GM12878 (cell line): ENCODE data around the gene TMEM52. TPM values are rescaled to one million over a fixed set of nuclear protein-coding genes. Genes with fewer than 3 reads are reported as not detected.

Source experiments
- BCL3 ChIP-seq: IDR thresholded peaks from 2 replicates; pipeline ENCODE4 v1.6.1; 2011; ENCODE audit warnings: borderline replicate concordance, low read depth, mild to moderate bottlenecking, moderate library complexity, low read length; ENCODE audit not compliant: insufficient read depth, poor library complexity, severe bottlenecking
- BHLHE40 ChIP-seq, 2 experiments: fragments of 450-650 bp in 1 of 2; IDR thresholded peaks; 2 replicates each; pipeline ENCODE4 v1.6.1; 2011 to 2017; ENCODE audit warnings: low read depth in 2 of 2, borderline replicate concordance in 1 of 2, improper control_type of control experiment in 1 of 2, low read length in 1 of 2, mild to moderate bottlenecking in 1 of 2
- BRCA1 ChIP-seq: IDR thresholded peaks from 2 replicates; pipeline ENCODE4 v1.6.1; 2011; ENCODE audit warnings: low read depth, low read length, improper control_type of control experiment
- CREB1 ChIP-seq: IDR thresholded peaks from 2 replicates; pipeline ENCODE4 v1.6.1; 2012; ENCODE audit warnings: low read depth, mild to moderate bottlenecking, inconsistent platforms
- EED ChIP-seq: sonication (generic); IDR thresholded peaks from 2 replicates; pipeline ENCODE4 v1.6.1; 2016; ENCODE audit warnings: antibody characterized with exemption, low read depth
- EGR1 ChIP-seq, 2 experiments: IDR thresholded peaks; 1 replicate in 1 of 2; 2 replicates in 1 of 2; pipeline ENCODE4 v1.6.1; 2011 to 2012; ENCODE audit warnings: low read depth in 2 of 2, low read length in 2 of 2, borderline replicate concordance in 1 of 2, mild to moderate bottlenecking in 1 of 2, moderate library complexity in 1 of 2
- FOS ChIP-seq: IDR thresholded peaks from 3 replicates; pipeline ENCODE4 v1.6.1; 2011; ENCODE audit warnings: borderline replicate concordance; ENCODE audit not compliant: insufficient read length; ENCODE audit errors: extremely low read depth
- FOXK2 ChIP-seq: fragments of 450-650 bp; IDR thresholded peaks from 2 replicates; pipeline ENCODE4 v1.6.1; 2017; ENCODE audit warnings: mild to moderate bottlenecking, moderate library complexity
- HDAC2 ChIP-seq: fragments of 200-600 bp; sonication (generic); IDR thresholded peaks from 2 replicates; pipeline ENCODE4 v1.6.1; 2017
- MTA2 ChIP-seq: fragments of 450-650 bp; IDR thresholded peaks from 2 replicates; pipeline ENCODE4 v1.6.1; 2016; ENCODE audit warnings: low read depth, mild to moderate bottlenecking, moderate library complexity
- NFXL1 ChIP-seq: fragments of 450-650 bp; IDR thresholded peaks from 2 replicates; pipeline ENCODE4 v1.6.1; 2017; ENCODE audit warnings: antibody characterized with exemption, mild to moderate bottlenecking, borderline replicate concordance
- PRDM15 ChIP-seq: fragments of 450-650 bp; formaldehyde crosslinking; IDR thresholded peaks from 2 replicates; pipeline ENCODE4 v1.4.0; 2020; ENCODE audit warnings: mild to moderate bottlenecking, moderate library complexity
- RBBP5 ChIP-seq: fragments of 200-600 bp; sonication (generic); conservative IDR thresholded peaks from 2 replicates; pipeline ENCODE4 v1.6.1; 2016
- RUNX3 ChIP-seq: IDR thresholded peaks from 2 replicates; pipeline ENCODE4 v1.6.1; 2012; ENCODE audit warnings: low read length, inconsistent platforms
- SMARCA5 ChIP-seq: fragments of 450-650 bp; IDR thresholded peaks from 2 replicates; pipeline ENCODE4 v1.6.1; 2017; ENCODE audit warnings: mild to moderate bottlenecking
- SUPT20H ChIP-seq: IDR thresholded peaks from 2 replicates; pipeline ENCODE4 v1.6.1; 2011; ENCODE audit warnings: low read depth, mild to moderate bottlenecking, low read length, moderate library complexity, borderline replicate concordance; ENCODE audit not compliant: control insufficient read depth
- SUZ12 ChIP-seq: fragments of 200-600 bp; sonication (generic); IDR thresholded peaks from one replicate; pipeline ENCODE4 v1.6.1; 2018; ENCODE audit warnings: antibody characterized with exemption, mild to moderate bottlenecking; ENCODE audit not compliant: unreplicated experiment
- YY1 ChIP-seq: IDR thresholded peaks from 2 replicates; pipeline ENCODE4 v1.6.1; 2011; ENCODE audit warnings: low read depth, mild to moderate bottlenecking, low read length
- ZNF217 ChIP-seq: fragments of 450-650 bp; IDR thresholded peaks from 2 replicates; pipeline ENCODE4 v1.6.1; 2017; ENCODE audit warnings: antibody characterized with exemption, mild to moderate bottlenecking
- ZNF24 ChIP-seq: fragments of 450-650 bp; IDR thresholded peaks from 2 replicates; pipeline ENCODE4 v1.6.1; 2017; ENCODE audit warnings: antibody characterized with exemption, mild to moderate bottlenecking
- polyA plus RNA-seq, 11 experiments: library from polyadenylated mRNA; depleted of rRNA in 4 of 11; unstranded in 6 of 11; stranded (reverse) in 5 of 11; fragments of >200 nt; fragmentation: Nextera tagmentation in 4 of 11; fragmentation: Illumina TruSeq in 1 of 11; extraction: Ambion mirVana in 4 of 11; extraction: Trizol in 1 of 11; gene quantifications; 1 replicate in 1 of 11; 2 replicates in 10 of 11; pipeline versions ENCODE4 v1.2.1 to v1.2.3, GENCODE V29; 2011 to 2016; ENCODE audit warnings: inconsistent platforms in 2 of 11, missing spikeins in 2 of 11, low read depth in 1 of 11
- total RNA-seq, 4 experiments: library from RNA; depleted of rRNA in 3 of 4; stranded (reverse); fragments of >200 nt in 3 of 4; fragmentation: Illumina TruSeq in 1 of 4; extraction: Trizol in 1 of 4; gene quantifications; 2 replicates each; pipeline versions ENCODE4 v1.2.1 to v1.2.3, GENCODE V29; 2013 to 2021
- TF ChIP-seq, protein P1 (sequence below): fragments of 150-350 bp; IDR thresholded peaks from 2 replicates; pipeline ENCODE4 v1.6.1; 2014; ENCODE audit warnings: mild to moderate bottlenecking, low read depth, low read length
- TF ChIP-seq, protein P2 (sequence below), 3 experiments: IDR thresholded peaks in 2 of 3; conservative IDR thresholded peaks in 1 of 3; 2 replicates each; pipeline ENCODE4 v1.5.1; 2011; ENCODE audit warnings: low read depth in 3 of 3, low read length in 3 of 3, mild to moderate bottlenecking in 3 of 3, control low read depth in 2 of 3, moderate library complexity in 2 of 3, inconsistent platforms in 1 of 3, mixed read lengths in 1 of 3; ENCODE audit not compliant: control insufficient read depth in 2 of 3, insufficient read depth in 1 of 3; ENCODE audit errors: extremely low read depth in 1 of 3

Gene TMEM52
- total and polyA plus RNA-seq, 10 of the 15 experiments (the other 5 are each of a cell fraction or from before 2014, with no cell fraction given) = 0.17 to 0.33 (median 0.24) TPM; not detected in 7

DNA sequence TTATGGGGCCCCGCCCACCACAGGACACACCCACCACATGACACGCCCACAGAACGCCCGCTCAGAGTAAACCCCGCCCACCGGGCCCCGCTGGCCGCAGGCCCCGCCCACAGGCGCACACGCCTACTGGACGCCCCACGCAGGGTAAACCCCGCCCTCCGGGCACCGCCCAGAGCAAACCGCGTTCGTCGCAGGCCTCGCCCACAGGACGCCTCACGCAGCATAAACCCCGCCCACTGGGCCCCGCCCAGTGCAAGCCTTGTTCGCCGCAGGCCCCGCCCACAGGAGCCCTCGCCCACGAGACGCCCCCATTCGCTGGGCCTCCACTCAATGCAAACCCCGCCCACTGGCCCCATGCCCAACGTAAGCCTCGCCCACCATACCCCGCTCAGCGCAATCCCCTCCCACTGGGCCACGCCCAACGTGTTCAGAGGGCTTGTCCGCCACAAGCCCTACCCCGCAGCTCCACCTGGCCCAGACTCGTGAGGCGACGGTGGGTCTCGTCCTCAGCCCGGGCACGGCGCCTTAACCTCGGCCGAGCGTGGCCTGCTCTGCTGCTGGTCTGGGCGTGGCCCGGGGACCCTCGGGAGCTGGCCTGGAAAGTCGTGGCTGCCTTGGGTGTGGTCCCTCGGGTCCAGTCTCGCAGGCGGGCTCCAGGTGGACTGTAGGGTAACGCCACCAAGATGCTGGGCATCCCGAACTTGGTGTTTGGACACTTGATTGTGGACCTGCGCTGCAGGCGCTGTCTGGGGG lies 401 bp upstream of the TMEM52 start (continued):
- no peak for TF ChIP-seq BCL3
- TF ChIP-seq ZNF24 = no peak
- no peak for TF ChIP-seq SUZ12
- TF ChIP-seq RBBP5 = no peak
- no peak for TF ChIP-seq ZNF217
- TF ChIP-seq, protein P1, sequence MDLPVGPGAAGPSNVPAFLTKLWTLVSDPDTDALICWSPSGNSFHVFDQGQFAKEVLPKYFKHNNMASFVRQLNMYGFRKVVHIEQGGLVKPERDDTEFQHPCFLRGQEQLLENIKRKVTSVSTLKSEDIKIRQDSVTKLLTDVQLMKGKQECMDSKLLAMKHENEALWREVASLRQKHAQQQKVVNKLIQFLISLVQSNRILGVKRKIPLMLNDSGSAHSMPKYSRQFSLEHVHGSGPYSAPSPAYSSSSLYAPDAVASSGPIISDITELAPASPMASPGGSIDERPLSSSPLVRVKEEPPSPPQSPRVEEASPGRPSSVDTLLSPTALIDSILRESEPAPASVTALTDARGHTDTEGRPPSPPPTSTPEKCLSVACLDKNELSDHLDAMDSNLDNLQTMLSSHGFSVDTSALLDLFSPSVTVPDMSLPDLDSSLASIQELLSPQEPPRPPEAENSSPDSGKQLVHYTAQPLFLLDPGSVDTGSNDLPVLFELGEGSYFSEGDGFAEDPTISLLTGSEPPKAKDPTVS = no peak
- no peak for TF ChIP-seq SUPT20H
- no peak for TF ChIP-seq YY1
- no peak for TF ChIP-seq BRCA1
- peak; percentile 23 to 57; a peak in 1 of 4 replicates for TF ChIP-seq BHLHE40 (IDR thresholded peaks at IDR 0.05; ENCODE audit: borderline replicate concordance in 1 of 2, low read depth in 2 of 2, low read length in 1 of 2)
- no peak; the same call in 1 of the 2 replicates for TF ChIP-seq FOXK2
- no peak for TF ChIP-seq FOS
- no peak for TF ChIP-seq SMARCA5
- TF ChIP-seq RUNX3 = peak; percentile 66
- TF ChIP-seq MTA2 = no peak
- no peak for TF ChIP-seq PRDM15 (CRISPR knock-in tag)
- peak; percentile 62; the same call in 1 of the 2 replicates for TF ChIP-seq CREB1
- no peak for TF ChIP-seq NFXL1
- TF ChIP-seq HDAC2 = no peak
- TF ChIP-seq, protein P2, sequence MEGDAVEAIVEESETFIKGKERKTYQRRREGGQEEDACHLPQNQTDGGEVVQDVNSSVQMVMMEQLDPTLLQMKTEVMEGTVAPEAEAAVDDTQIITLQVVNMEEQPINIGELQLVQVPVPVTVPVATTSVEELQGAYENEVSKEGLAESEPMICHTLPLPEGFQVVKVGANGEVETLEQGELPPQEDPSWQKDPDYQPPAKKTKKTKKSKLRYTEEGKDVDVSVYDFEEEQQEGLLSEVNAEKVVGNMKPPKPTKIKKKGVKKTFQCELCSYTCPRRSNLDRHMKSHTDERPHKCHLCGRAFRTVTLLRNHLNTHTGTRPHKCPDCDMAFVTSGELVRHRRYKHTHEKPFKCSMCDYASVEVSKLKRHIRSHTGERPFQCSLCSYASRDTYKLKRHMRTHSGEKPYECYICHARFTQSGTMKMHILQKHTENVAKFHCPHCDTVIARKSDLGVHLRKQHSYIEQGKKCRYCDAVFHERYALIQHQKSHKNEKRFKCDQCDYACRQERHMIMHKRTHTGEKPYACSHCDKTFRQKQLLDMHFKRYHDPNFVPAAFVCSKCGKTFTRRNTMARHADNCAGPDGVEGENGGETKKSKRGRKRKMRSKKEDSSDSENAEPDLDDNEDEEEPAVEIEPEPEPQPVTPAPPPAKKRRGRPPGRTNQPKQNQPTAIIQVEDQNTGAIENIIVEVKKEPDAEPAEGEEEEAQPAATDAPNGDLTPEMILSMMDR (IDR thresholded peaks at IDR 0.05 in 2 of 3, conservative IDR thresholded peaks at IDR 0.05 in 1 of 3; ENCODE audit: control insufficient read depth in 2 of 3, extremely low read depth in 1 of 3, insufficient read depth in 1 of 3, low read depth in 3 of 3, low read length in 3 of 3) = no peak
- peak in 1 of 2 experiments; percentile 80; a peak in 2 of 3 replicates for TF ChIP-seq EGR1 (IDR thresholded peaks at IDR 0.05; ENCODE audit: borderline replicate concordance in 1 of 2, low read depth in 2 of 2, low read length in 2 of 2)
- TF ChIP-seq EED = no peak
